ENCODE data around the gene ONECUT3. TPM values are rescaled to one million over a fixed set of nuclear protein-coding genes. Genes with fewer than 3 reads are reported as not detected.
A peak's percentile ranks its signal among the peaks of the same experiment; 100 is the strongest.

ONECUT3 gene
- total and polyA plus RNA-seq, 9 of the 15 experiments (the other 6 are each of a cell fraction or from before 2014, with no cell fraction given) = not detected

DNA sequence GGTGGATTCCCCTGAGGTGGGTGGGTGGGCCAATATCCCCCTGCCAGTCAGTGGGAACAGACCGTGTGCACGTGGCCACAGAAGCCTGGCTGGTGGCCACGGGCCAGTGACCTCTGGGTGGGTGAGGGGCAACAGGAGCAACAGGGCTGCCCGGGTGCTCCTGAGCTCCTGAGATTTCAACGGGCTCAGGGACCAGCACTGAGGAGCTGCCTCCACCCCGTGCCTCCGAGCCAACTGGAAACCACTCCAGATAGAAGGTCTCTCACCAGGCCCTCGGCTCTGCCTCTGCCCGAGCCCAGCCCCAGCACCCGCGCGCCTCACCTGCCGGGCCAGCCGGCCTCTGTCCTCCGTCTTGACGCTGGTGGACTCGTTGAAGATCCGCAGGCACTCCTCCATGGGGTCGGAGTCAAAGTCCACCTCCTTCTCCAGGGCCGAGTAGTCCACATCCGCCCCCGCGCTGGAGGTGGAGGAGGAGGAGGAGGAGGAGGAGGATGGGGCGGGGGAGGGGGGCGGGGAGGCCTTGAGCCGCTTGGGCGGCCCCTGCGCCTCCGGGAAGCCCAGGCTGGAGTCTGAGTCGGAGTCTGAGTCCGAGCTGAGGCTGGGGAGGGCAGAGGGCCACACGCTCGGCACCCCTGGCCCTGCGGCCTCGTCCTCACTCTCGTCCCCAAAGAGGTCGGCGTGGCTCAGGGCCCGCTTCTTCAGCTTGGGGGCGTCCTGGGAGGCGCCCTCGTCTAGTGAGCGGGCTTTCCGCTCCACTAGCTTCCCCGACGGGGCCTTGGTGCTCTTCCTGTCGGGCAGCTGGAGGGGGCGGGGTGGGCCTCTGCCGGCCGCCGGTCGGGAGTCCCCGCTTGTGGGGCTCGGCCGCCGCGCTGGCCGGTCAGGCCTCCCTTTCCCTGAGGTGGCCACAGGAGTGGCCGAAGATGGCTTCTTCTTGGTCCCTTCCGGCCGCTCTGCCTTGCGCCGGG, 73.5 kb downstream of the ONECUT3 start (continued):
- TF ChIP-seq GTF3C2 (IDR thresholded peaks at IDR 0.05; ENCODE audit: borderline replicate concordance, extremely low read depth, insufficient read length) = no peak
- TF ChIP-seq MNT (conservative IDR thresholded peaks at IDR 0.05) = no peak; a peak in 3 of 4 replicates
- no peak for TF ChIP-seq RB1 (IDR thresholded peaks at IDR 0.05; ENCODE audit: low read depth)
- TF ChIP-seq, protein P1, sequence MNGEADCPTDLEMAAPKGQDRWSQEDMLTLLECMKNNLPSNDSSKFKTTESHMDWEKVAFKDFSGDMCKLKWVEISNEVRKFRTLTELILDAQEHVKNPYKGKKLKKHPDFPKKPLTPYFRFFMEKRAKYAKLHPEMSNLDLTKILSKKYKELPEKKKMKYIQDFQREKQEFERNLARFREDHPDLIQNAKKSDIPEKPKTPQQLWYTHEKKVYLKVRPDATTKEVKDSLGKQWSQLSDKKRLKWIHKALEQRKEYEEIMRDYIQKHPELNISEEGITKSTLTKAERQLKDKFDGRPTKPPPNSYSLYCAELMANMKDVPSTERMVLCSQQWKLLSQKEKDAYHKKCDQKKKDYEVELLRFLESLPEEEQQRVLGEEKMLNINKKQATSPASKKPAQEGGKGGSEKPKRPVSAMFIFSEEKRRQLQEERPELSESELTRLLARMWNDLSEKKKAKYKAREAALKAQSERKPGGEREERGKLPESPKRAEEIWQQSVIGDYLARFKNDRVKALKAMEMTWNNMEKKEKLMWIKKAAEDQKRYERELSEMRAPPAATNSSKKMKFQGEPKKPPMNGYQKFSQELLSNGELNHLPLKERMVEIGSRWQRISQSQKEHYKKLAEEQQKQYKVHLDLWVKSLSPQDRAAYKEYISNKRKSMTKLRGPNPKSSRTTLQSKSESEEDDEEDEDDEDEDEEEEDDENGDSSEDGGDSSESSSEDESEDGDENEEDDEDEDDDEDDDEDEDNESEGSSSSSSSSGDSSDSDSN (IDR thresholded peaks at IDR 0.05; ENCODE audit: borderline replicate concordance in 1 of 2, low read depth in 2 of 2, low read length in 2 of 2) = peak in 1 of 2 experiments; percentile 74; a peak in 2 of 4 replicates
- TF ChIP-seq E2F3 (CRISPR knock-in tag; IDR thresholded peaks at IDR 0.05) = 0 out of 2 replicates have a peak, but pooled peaks have one; percentile 42
- 0 out of 2 replicates have a peak, but pooled peaks have one; percentile 24 for TF ChIP-seq KLF13 (tag; IDR thresholded peaks at IDR 0.05; ENCODE audit: borderline replicate concordance, low read depth)
- TF ChIP-seq, protein P2, sequence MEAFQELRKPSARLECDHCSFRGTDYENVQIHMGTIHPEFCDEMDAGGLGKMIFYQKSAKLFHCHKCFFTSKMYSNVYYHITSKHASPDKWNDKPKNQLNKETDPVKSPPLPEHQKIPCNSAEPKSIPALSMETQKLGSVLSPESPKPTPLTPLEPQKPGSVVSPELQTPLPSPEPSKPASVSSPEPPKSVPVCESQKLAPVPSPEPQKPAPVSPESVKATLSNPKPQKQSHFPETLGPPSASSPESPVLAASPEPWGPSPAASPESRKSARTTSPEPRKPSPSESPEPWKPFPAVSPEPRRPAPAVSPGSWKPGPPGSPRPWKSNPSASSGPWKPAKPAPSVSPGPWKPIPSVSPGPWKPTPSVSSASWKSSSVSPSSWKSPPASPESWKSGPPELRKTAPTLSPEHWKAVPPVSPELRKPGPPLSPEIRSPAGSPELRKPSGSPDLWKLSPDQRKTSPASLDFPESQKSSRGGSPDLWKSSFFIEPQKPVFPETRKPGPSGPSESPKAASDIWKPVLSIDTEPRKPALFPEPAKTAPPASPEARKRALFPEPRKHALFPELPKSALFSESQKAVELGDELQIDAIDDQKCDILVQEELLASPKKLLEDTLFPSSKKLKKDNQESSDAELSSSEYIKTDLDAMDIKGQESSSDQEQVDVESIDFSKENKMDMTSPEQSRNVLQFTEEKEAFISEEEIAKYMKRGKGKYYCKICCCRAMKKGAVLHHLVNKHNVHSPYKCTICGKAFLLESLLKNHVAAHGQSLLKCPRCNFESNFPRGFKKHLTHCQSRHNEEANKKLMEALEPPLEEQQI (IDR thresholded peaks at IDR 0.05) = no peak
- TF ChIP-seq RHOXF2B (CRISPR knock-in tag; conservative IDR thresholded peaks at IDR 0.05) = no peak
- peak; percentile 97 for TF ChIP-seq EGR1 (conservative IDR thresholded peaks at IDR 0.05)
- TF ChIP-seq KDM4B (IDR thresholded peaks at IDR 0.05; ENCODE audit: borderline replicate concordance in 2 of 2, low read depth in 1 of 2) = no peak
- TF ChIP-seq SIN3A (IDR thresholded peaks at IDR 0.05; ENCODE audit: borderline replicate concordance in 2 of 2, control insufficient read depth in 1 of 2, low read depth in 2 of 2, low read length in 2 of 2) = no peak
- TF ChIP-seq, protein P3, sequence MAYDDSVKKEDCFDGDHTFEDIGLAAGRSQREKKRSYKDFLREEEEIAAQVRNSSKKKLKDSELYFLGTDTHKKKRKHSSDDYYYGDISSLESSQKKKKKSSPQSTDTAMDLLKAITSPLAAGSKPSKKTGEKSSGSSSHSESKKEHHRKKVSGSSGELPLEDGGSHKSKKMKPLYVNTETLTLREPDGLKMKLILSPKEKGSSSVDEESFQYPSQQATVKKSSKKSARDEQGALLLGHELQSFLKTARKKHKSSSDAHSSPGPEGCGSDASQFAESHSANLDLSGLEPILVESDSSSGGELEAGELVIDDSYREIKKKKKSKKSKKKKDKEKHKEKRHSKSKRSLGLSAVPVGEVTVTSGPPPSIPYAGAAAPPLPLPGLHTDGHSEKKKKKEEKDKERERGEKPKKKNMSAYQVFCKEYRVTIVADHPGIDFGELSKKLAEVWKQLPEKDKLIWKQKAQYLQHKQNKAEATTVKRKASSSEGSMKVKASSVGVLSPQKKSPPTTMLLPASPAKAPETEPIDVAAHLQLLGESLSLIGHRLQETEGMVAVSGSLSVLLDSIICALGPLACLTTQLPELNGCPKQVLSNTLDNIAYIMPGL (CRISPR knock-in tag; IDR thresholded peaks at IDR 0.05) = no peak
- TF ChIP-seq NELFE (IDR thresholded peaks at IDR 0.05; ENCODE audit: insufficient read depth, insufficient read length) = no peak
